H1 (cell line): ENCODE measurements around the gene INPP5K. TPM values are rescaled to one million over a fixed set of nuclear protein-coding genes. Genes with fewer than 3 reads are reported as not detected.

ENCODE experiments used
- CTCF ChIA-PET: fragments of 300-600 bp; sonication (Branson Sonifier 250); formaldehyde crosslinking; loops from one replicate; lab custom pipeline; 2021; ENCODE audit not compliant: partially characterized antibody; lab: Charles Lee
- POLR2A ChIA-PET: fragments of 300-600 bp; sonication (Branson Sonifier 250); formaldehyde crosslinking; loops from one replicate; lab custom pipeline; 2021; ENCODE audit warnings: inconsistent platforms; ENCODE audit not compliant: partially characterized antibody; lab: Charles Lee
- DNase-seq, 2 experiments: peaks; one replicate each; pipeline versions ENCODE4 v3.0.0 to v3.0.0-alpha.2; 2010 to 2022; ENCODE audit warnings: low spot score in 2 of 2, low read depth in 1 of 2, mixed read lengths in 1 of 2
- FAIRE-seq: peaks from 2 replicates; lab custom pipeline; 2011; peaks lifted over from hg19 to GRCh38; lab: Jason Lieb, UNC
- H2AFZ ChIP-seq: 2 replicates; pipeline ENCODE4 v1.8.1; 2012; ENCODE audit warnings: low read length, inconsistent platforms
- H2AK5ac ChIP-seq: 2 replicates; pipeline ENCODE4 v1.6.1; 2013; ENCODE audit warnings: low read depth, low read length
- H2BK120ac ChIP-seq: replicated peaks from 2 replicates; pipeline ENCODE3; 2013; ENCODE audit warnings: low read depth, low read length, inconsistent platforms
- H2BK12ac ChIP-seq: 2 replicates; pipeline ENCODE4 v1.6.1; 2013; ENCODE audit warnings: low read depth, low read length
- H2BK15ac ChIP-seq: 2 replicates; pipeline ENCODE4 v1.6.1; 2013; ENCODE audit warnings: low read length
- H2BK20ac ChIP-seq: 2 replicates; pipeline ENCODE4 v1.6.1; 2013; ENCODE audit warnings: low read length
- H2BK5ac ChIP-seq: 2 replicates; pipeline ENCODE4 v1.6.1; 2013; ENCODE audit warnings: low read depth, low read length
- H3K14ac ChIP-seq: 2 replicates; pipeline ENCODE4 v1.6.1; 2013; ENCODE audit warnings: inconsistent platforms; ENCODE audit not compliant: insufficient read length
- H3K18ac ChIP-seq: 2 replicates; pipeline ENCODE4 v1.6.1; 2013; ENCODE audit warnings: low read length; ENCODE audit errors: extremely low read depth
- H3K23ac ChIP-seq: 2 replicates; pipeline ENCODE4 v1.6.1; 2013; ENCODE audit warnings: inconsistent platforms; ENCODE audit not compliant: insufficient read length
- H3K23me2 ChIP-seq: 2 replicates; pipeline ENCODE4 v1.6.1; 2013; ENCODE audit warnings: low read depth, low read length
- H3K27ac ChIP-seq: 2 replicates; pipeline ENCODE4 v1.6.1; 2011; ENCODE audit warnings: low read depth, low read length, inconsistent platforms
- H3K27me3 ChIP-seq, 4 experiments: replicated peaks in 1 of 4; 1 replicate in 1 of 4; 2 replicates in 3 of 4; pipeline versions ENCODE4 v1.6.1 to v1.8.1; 2011 to 2013; ENCODE audit warnings: low read length in 3 of 4, mild to moderate bottlenecking in 3 of 4, inconsistent platforms in 2 of 4, mixed read lengths in 2 of 4, moderate library complexity in 1 of 4; ENCODE audit not compliant: control insufficient read depth in 3 of 4, insufficient read depth in 3 of 4; ENCODE audit errors: extremely low read depth in 1 of 4
- H3K36me3 ChIP-seq, 4 experiments: 2 replicates each; pipeline versions ENCODE4 v1.6.1 to v1.8.1; 2011 to 2013; ENCODE audit warnings: mild to moderate bottlenecking in 4 of 4, low read length in 3 of 4, moderate library complexity in 2 of 4, control low read depth in 1 of 4, inconsistent platforms in 1 of 4; ENCODE audit not compliant: insufficient read depth in 4 of 4, control insufficient read depth in 2 of 4
- H3K4ac ChIP-seq: replicated peaks from 2 replicates; pipeline ENCODE3; 2013; ENCODE audit warnings: low read length, low read depth, mixed read lengths, inconsistent platforms; ENCODE audit not compliant: insufficient read length
- H3K4me1 ChIP-seq, 4 experiments: replicated peaks in 1 of 4; 1 replicate in 1 of 4; 2 replicates in 3 of 4; pipeline versions ENCODE4 v1.6.1 to v1.8.1; 2011 to 2013; ENCODE audit warnings: low read length in 3 of 4, inconsistent platforms in 2 of 4, mixed read lengths in 1 of 4; ENCODE audit not compliant: insufficient read depth in 4 of 4, control insufficient read depth in 3 of 4
- H3K4me2 ChIP-seq, 2 experiments: 2 replicates each; pipeline versions ENCODE4 v1.6.1 to v1.8.1; 2011 to 2013; ENCODE audit warnings: low read depth in 2 of 2, low read length in 2 of 2, control low read depth in 1 of 2, inconsistent platforms in 1 of 2, mild to moderate bottlenecking in 1 of 2; ENCODE audit not compliant: insufficient read depth in 1 of 2
- H3K4me3 ChIP-seq, 4 experiments: fragments of 200-600, 300-600 bp in 1 of 4; sonication (generic), shearing (Covaris generic), sonication (Bioruptor Twin) in 1 of 4; 2 replicates each; pipeline versions ENCODE4 v1.5.1 to v1.8.1; 2011 to 2016; ENCODE audit warnings: low read length in 4 of 4, low read depth in 3 of 4, control low read depth in 2 of 4, inconsistent platforms in 2 of 4, mild to moderate bottlenecking in 2 of 4, mixed read lengths in 1 of 4, moderate library complexity in 1 of 4; ENCODE audit not compliant: insufficient read depth in 2 of 4; ENCODE audit errors: extremely low read depth in 1 of 4
- H3K56ac ChIP-seq: replicated peaks from 2 replicates; pipeline ENCODE3; 2013; ENCODE audit warnings: low read depth, mild to moderate bottlenecking, mixed read lengths, low read length, inconsistent platforms; ENCODE audit not compliant: insufficient read length
- H3K79me1 ChIP-seq: 2 replicates; pipeline ENCODE4 v1.6.1; 2013; ENCODE audit warnings: low read depth, low read length, control low read depth
- H3K79me2 ChIP-seq, 2 experiments: 2 replicates each; pipeline versions ENCODE4 v1.6.1 to v1.8.1; 2012 to 2013; ENCODE audit warnings: low read length in 2 of 2, mild to moderate bottlenecking in 2 of 2, inconsistent platforms in 1 of 2; ENCODE audit not compliant: insufficient read depth in 2 of 2, control insufficient read depth in 1 of 2
- H3K9ac ChIP-seq, 4 experiments: replicated peaks in 1 of 4; 1 replicate in 1 of 4; 2 replicates in 3 of 4; pipeline versions ENCODE4 v1.6.1 to v1.8.1; 2011 to 2013; ENCODE audit warnings: low read depth in 3 of 4, low read length in 3 of 4, control low read depth in 2 of 4, mild to moderate bottlenecking in 2 of 4, moderate library complexity in 2 of 4, inconsistent platforms in 1 of 4; ENCODE audit errors: extremely low read depth in 1 of 4
- H3K9me3 ChIP-seq, 2 experiments: 2 replicates each; pipeline versions ENCODE4 v1.6.1 to v1.8.1; 2012 to 2013; ENCODE audit warnings: mild to moderate bottlenecking in 2 of 2, moderate library complexity in 2 of 2, control low read depth in 1 of 2, inconsistent platforms in 1 of 2, low read depth in 1 of 2, low read length in 1 of 2, mixed read lengths in 1 of 2; ENCODE audit not compliant: insufficient read depth in 2 of 2
- H4K20me1 ChIP-seq, 2 experiments: replicated peaks in 1 of 2; 2 replicates each; pipeline versions ENCODE3 to v1.8.1; 2011 to 2013; ENCODE audit warnings: inconsistent platforms in 2 of 2, low read length in 2 of 2, mild to moderate bottlenecking in 1 of 2; ENCODE audit not compliant: insufficient read depth in 2 of 2, control insufficient read depth in 1 of 2
- H4K5ac ChIP-seq: 2 replicates; pipeline ENCODE4 v1.6.1; 2013; ENCODE audit warnings: low read length, low read depth, mixed read lengths, inconsistent platforms; ENCODE audit not compliant: insufficient read length
- H4K8ac ChIP-seq: 2 replicates; pipeline ENCODE4 v1.8.0; 2013; ENCODE audit warnings: mild to moderate bottlenecking, moderate library complexity, low read length, inconsistent platforms; ENCODE audit not compliant: insufficient read depth; ENCODE audit errors: extremely low read depth
- H4K91ac ChIP-seq: replicated peaks from 2 replicates; pipeline ENCODE3; 2013; ENCODE audit warnings: low read length, mixed read lengths, inconsistent platforms; ENCODE audit not compliant: insufficient read length
- RBBP5 ChIP-seq: IDR thresholded peaks from 2 replicates; pipeline ENCODE4 v1.7.1; 2012; ENCODE audit warnings: low read depth, mild to moderate bottlenecking, inconsistent platforms, low read length, moderate library complexity, borderline replicate concordance
- RXRA ChIP-seq: IDR thresholded peaks from 2 replicates; pipeline ENCODE4 v1.6.1; 2011; ENCODE audit warnings: low read depth, mild to moderate bottlenecking, low read length, moderate library complexity; ENCODE audit not compliant: insufficient read depth
- SIN3A ChIP-seq, 2 experiments: IDR thresholded peaks in 1 of 2; conservative IDR thresholded peaks in 1 of 2; 2 replicates each; pipeline ENCODE4 v1.6.1; 2011 to 2012; ENCODE audit warnings: low read length in 2 of 2, improper control_type of control experiment in 1 of 2, low read depth in 1 of 2, mild to moderate bottlenecking in 1 of 2
- SP4 ChIP-seq: IDR thresholded peaks from 2 replicates; pipeline ENCODE4 v1.6.1; 2012; ENCODE audit warnings: low read length, inconsistent platforms
- WGBS, 2 experiments: shearing (Covaris generic) in 1 of 2; methylation state at CpG; one replicate each; pipeline versions ENCODE4 v1.1.6 to v1.1.7; 2013 to 2015; ENCODE audit warnings: low lambda C conversion rate in 2 of 2, mixed read lengths in 2 of 2, inconsistent platforms in 1 of 2, low coverage in 1 of 2, missing lambda C conversion rate in 1 of 2; ENCODE audit not compliant: insufficient replicate concordance in 2 of 2, insufficient coverage in 1 of 2, insufficient read length in 1 of 2; ENCODE audit errors: extremely low coverage in 1 of 2, missing lambda C conversion rate in 1 of 2; 5-methylcytosine and 5-hydroxymethylcytosine counted together
- polyA plus RNA-seq, 7 experiments: library from polyadenylated mRNA; depleted of rRNA in 3 of 7; stranded (reverse) in 5 of 7; unstranded in 2 of 7; fragments of >200 nt in 5 of 7; fragments of 200-250 nt in 2 of 7; gene quantifications; 1 replicate in 5 of 7; 2 replicates in 1 of 7; 4 replicates in 1 of 7; pipeline versions ENCODE4 v1.2.1 to v1.2.3, GENCODE V29; 2011 to 2013; ENCODE audit warnings: missing spikeins in 2 of 7, mixed read lengths in 2 of 7
- total RNA-seq: library from RNA; stranded (reverse); fragmentation: NEBNext Ultra II Directional; extraction: Animal tissue kit (Norgen Biotek cat#: 25700); gene quantifications from 2 replicates; pipeline ENCODE4 v1.2.1, GENCODE V29; 2021
- TF ChIP-seq, protein P1 (sequence below): IDR thresholded peaks from 2 replicates; pipeline ENCODE4 v1.6.1; 2012; ENCODE audit warnings: inconsistent platforms
- TF ChIP-seq, protein P2 (sequence below), 3 experiments: IDR thresholded peaks; 1 replicate in 2 of 3; 2 replicates in 1 of 3; pipeline versions ENCODE4 v1.5.1 to v1.6.1; 2011; ENCODE audit warnings: low read length in 3 of 3, mild to moderate bottlenecking in 3 of 3, inconsistent platforms in 2 of 3, low read depth in 1 of 3, moderate library complexity in 1 of 3; ENCODE audit not compliant: insufficient read depth in 1 of 3; ENCODE audit errors: control extremely low read depth in 1 of 3

Gene INPP5K
- total and polyA plus RNA-seq, 2 of the 8 experiments (the other 6 are each of a cell fraction or from before 2014, with no cell fraction given), result 21.0 to 24.1 TPM

DNA sequence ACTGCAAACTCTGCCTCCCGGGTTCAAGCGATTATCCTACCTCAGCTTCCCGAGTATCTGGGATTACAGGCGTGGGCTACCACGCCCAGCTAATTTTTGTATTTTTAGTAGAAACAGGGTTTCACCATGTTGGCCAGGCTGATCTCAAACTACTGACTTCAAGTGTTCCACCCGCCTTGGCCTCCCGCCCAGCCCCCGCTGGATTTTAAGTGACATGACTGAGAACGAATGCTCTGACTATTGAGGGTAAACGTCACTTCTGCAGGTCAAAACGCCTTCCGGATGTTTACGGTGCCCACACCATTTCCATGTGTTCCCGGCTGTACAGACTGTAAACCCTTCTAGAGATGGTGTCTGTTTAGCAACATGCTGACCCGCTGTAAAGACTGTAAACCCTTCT, 23.4 kb upstream of the INPP5K start:
- DNase-seq, result no peak
- POLR2A ChIA-PET, result no interaction called here
- Histone ChIP-seq H3K9me3 (no peaks in the 10 kb centered on the region), H3K4me2 (no peak overlapping the region), H3K27me3 (no peaks in the 10 kb centered on the region), H3K23me2 (no peaks in the 10 kb centered on the region), H2BK20ac (no peak overlapping the region), H3K4ac (no peak overlapping the region), H3K4me3 (no peak overlapping the region), H4K20me1 (peaks cover 1% of the 10 kb centered on the region in 2 experiments)
- 94% methylated on average over 15 of the region's 15 CpGs; no CpG with 5 or more reads in 1 of the 2 experiments for WGBS, 2 experiments
- TF ChIP-seq RXRA (no peak), SIN3A (conservative IDR thresholded peaks at IDR 0.05 in 1 of 2, IDR thresholded peaks at IDR 0.05 in 1 of 2; ENCODE audit: low read depth in 1 of 2, low read length in 2 of 2) (no peak), SP4 (no peak), RBBP5 (no peak)
- TF ChIP-seq, protein P1, sequence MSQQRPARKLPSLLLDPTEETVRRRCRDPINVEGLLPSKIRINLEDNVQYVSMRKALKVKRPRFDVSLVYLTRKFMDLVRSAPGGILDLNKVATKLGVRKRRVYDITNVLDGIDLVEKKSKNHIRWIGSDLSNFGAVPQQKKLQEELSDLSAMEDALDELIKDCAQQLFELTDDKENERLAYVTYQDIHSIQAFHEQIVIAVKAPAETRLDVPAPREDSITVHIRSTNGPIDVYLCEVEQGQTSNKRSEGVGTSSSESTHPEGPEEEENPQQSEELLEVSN, result no peak
- TF ChIP-seq, protein P2, sequence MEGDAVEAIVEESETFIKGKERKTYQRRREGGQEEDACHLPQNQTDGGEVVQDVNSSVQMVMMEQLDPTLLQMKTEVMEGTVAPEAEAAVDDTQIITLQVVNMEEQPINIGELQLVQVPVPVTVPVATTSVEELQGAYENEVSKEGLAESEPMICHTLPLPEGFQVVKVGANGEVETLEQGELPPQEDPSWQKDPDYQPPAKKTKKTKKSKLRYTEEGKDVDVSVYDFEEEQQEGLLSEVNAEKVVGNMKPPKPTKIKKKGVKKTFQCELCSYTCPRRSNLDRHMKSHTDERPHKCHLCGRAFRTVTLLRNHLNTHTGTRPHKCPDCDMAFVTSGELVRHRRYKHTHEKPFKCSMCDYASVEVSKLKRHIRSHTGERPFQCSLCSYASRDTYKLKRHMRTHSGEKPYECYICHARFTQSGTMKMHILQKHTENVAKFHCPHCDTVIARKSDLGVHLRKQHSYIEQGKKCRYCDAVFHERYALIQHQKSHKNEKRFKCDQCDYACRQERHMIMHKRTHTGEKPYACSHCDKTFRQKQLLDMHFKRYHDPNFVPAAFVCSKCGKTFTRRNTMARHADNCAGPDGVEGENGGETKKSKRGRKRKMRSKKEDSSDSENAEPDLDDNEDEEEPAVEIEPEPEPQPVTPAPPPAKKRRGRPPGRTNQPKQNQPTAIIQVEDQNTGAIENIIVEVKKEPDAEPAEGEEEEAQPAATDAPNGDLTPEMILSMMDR (IDR thresholded peaks at IDR 0.05; ENCODE audit: control extremely low read depth in 1 of 3, insufficient read depth in 1 of 3, low read depth in 1 of 3, low read length in 3 of 3), result no peak
- TF ChIP-seq, all 59 proteins: peak for 0
- H2BK5ac ChIP-seq, result no peak overlapping the region
- H2BK12ac ChIP-seq, result no peak overlapping the region
- peaks cover 4% of the 10 kb centered on the region; the same call in 1 of the 2 replicates for H3K79me1 ChIP-seq
- no peak overlapping the region for H2BK120ac ChIP-seq
- H3K79me2 ChIP-seq, result no peaks in the 10 kb centered on the region
- no peak overlapping the region for H2BK15ac ChIP-seq
- H3K27ac ChIP-seq, result no peak overlapping the region
- no peaks in the 10 kb centered on the region for H3K4me1 ChIP-seq
- H4K8ac ChIP-seq, result no peak overlapping the region
- H3K56ac ChIP-seq, result no peak overlapping the region
- CTCF ChIA-PET, result interaction anchor here (0.5 to 0.9 kb wide), 4 partner anchors 10 to 271 kb away, joined by 3 to 4 read pairs (median 3); no protein-coding TSS in a partner anchor
- no peak overlapping the region for H3K9ac ChIP-seq
- FAIRE-seq, result no peak
- no peak overlapping the region for H2AK5ac ChIP-seq
- H3K36me3 ChIP-seq, result peaks cover 9 to 41% (median 22%) of the 10 kb centered on the region in 4 experiments; a peak in 7 of 8 replicates
- H4K5ac ChIP-seq, result no peak overlapping the region
- H3K18ac ChIP-seq, result no peak overlapping the region
- H3K14ac ChIP-seq, result no peak overlapping the region
- H4K91ac ChIP-seq, result no peak overlapping the region
- H2AFZ ChIP-seq, result no peak overlapping the region
- no peak overlapping the region for H3K23ac ChIP-seq
